Ovary (tissue), 9 donors: ENCODE data around the gene OCA2. TPM values are rescaled to one million over a fixed set of nuclear protein-coding genes. Genes with fewer than 3 reads are reported as not detected.
A peak's percentile ranks its signal among the peaks of the same experiment; 100 is the strongest.

Experiments used
- DNase-seq, 5 donors: peaks; one replicate each; pipeline ENCODE4 v3.0.0-alpha.2; 2019 to 2020
- H3K27ac ChIP-seq, 2 donors: fragments of 200-600 bp; one replicate each; pipeline versions ENCODE4 v1.5.1 to v1.8.0; 2019 to 2022
- H3K27me3 ChIP-seq: fragments of 200-600 bp; one replicate; pipeline ENCODE4 v1.8.0; 2022
- H3K36me3 ChIP-seq: fragments of 200-600 bp; sonication (generic); one replicate; pipeline ENCODE4 v1.5.1; 2019
- H3K4me1 ChIP-seq: one replicate; pipeline ENCODE4 v1.8.1; 2013; ENCODE audit warnings: mild to moderate bottlenecking, moderate library complexity; ENCODE audit not compliant: insufficient read depth
- H3K4me3 ChIP-seq: fragments of 200-600 bp; sonication (generic); one replicate; pipeline ENCODE4 v1.5.1; 2017
- H3K9me3 ChIP-seq, 2 donors: fragments of 200-600 bp in 1 of 2; sonication (generic) in 1 of 2; one replicate each; pipeline versions ENCODE4 v1.5.1 to v1.8.1; 2013 to 2019; ENCODE audit warnings: mild to moderate bottlenecking in 1 of 2, moderate library complexity in 1 of 2
- EP300 ChIP-seq: sonication (generic); formaldehyde crosslinking; IDR thresholded peaks from one replicate; pipeline ENCODE4 v1.6.1; 2017; ENCODE audit warnings: antibody characterized with exemption
- POLR2A ChIP-seq: fragments of 450-650 bp; IDR thresholded peaks from one replicate; pipeline ENCODE4 v1.6.1; 2017; ENCODE audit warnings: antibody characterized with exemption, mild to moderate bottlenecking, moderate library complexity
- WGBS, 3 donors: extraction: QIAGEN DNeasy Blood & Tissue Kit in 1 of 3; methylation state at CpG; one replicate each; pipeline versions ENCODE4 v1.1.5 to v1.1.7; 2013 to 2017; 5-methylcytosine and 5-hydroxymethylcytosine counted together
- intact Hi-C, 4 donors: fragments of 100-400 bp; cut with DNase I; formaldehyde crosslinking; loops; one replicate each; pipeline versions ENCODE4 v1.11.0 to v1.15.1; 2022 to 2023
- polyA plus RNA-seq, 2 donors: library from polyadenylated mRNA; stranded (reverse); fragments of 200-250 nt in 1 of 2; fragments of 350-450 nt in 1 of 2; fragmentation: Illumina TruSeq in 1 of 2; extraction: RNeasy Lipid Tissue Mini Kit (QIAGEN cat#74804) in 1 of 2; gene quantifications; one replicate each; pipeline ENCODE4 v1.2.3, GENCODE V29; 2013 to 2014
- total RNA-seq, 7 donors: library from RNA; depleted of rRNA in 2 of 7; stranded (reverse); fragments of >200 nt in 2 of 7; fragmentation: NEBNext Ultra II Directional in 3 of 7; extraction: Animal tissue kit (Norgen Biotek cat#: 25700) in 3 of 7; gene quantifications; one replicate each; pipeline versions ENCODE4 v1.1.0 to v1.2.4, GENCODE V29; 2016 to 2023
- TF ChIP-seq, protein P1 (sequence below), 3 donors: fragments of 450-650 bp in 2 of 3; fragments of 200-600 bp in 1 of 3; IDR thresholded peaks; one replicate each; pipeline versions ENCODE4 v1.5.1 to v1.8.0; 2016 to 2022; ENCODE audit warnings: antibody characterized with exemption in 3 of 3, mild to moderate bottlenecking in 1 of 3
- donor health status: DM: no; HTN: no; CAD: no; lungs with moderate emphysema.
- donor health status: DM: no; HTN: no; CAD: no.
- donor health status: Bipolar disorder and iron deficiency.
- donor health status: DM: yes; HTN: yes; CAD: no.
- donor health status: DM: no; HTN: no; CAD: no.
- donor health status: DM: yes; HTN: yes; CAD: no.

OCA2 gene
- total and polyA plus RNA-seq, 9 donors: 0.31 to 3.5 (median 0.68) TPM; not detected in 1

DNA sequence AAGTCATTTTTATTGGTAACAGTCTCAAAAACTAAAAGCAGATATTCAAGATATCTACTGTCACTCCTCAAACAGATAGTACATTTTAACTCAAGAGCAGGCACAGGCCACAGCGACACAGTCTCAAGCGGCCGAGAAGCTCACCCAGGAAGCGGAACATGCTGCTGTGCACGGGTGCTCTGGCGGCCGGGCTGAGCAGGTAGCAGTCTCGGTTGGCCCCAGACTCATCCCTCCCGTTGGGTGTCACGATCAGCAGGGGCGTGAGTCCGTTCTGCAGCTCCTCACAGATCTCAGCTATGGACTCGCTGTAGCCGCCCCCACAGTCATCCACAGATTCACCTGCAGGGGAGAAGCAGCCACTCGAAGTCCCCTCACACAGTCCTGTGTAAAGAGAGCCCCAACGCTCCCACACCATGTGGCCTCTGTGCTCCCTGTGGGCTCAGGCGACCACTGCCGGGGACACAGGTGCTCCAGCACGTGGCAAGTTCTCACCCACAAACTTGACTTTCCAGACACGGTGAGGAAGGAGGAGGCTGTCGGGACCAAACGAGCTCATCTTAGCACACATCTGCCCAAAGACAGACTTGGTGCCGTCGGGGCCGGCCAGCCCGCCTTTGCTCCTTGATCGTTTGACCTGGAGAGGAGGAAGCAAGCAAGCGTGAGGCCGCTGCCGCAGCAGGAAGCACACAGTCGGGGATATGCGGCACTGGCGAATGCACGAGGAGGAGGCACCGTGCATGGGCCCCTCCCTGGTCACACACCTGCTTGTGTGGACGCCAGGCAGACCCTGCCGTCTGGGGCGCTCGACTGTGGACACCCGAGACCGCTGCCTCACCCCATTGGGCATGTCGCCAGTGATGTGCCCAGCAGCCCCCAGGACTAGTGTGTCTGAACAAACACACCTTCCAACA lies 17.7 kb upstream of the OCA2 start:
- H3K27me3 ChIP-seq: no peaks in the 10 kb centered on the region
- no peak for DNase-seq
- intact Hi-C loops: no loop called here
- no peaks in the 10 kb centered on the region for H3K4me1 ChIP-seq
- 90 to 92% (median 91%) methylated on average over 42 of the region's 42 CpGs for WGBS, 3 donors
- no peak overlapping the region for H3K27ac ChIP-seq
- no peaks in the 10 kb centered on the region for H3K36me3 ChIP-seq
- H3K9me3 ChIP-seq: no peaks in the 10 kb centered on the region
- H3K4me3 ChIP-seq: no peak overlapping the region
- TF ChIP-seq POLR2A: no peak

DNA sequence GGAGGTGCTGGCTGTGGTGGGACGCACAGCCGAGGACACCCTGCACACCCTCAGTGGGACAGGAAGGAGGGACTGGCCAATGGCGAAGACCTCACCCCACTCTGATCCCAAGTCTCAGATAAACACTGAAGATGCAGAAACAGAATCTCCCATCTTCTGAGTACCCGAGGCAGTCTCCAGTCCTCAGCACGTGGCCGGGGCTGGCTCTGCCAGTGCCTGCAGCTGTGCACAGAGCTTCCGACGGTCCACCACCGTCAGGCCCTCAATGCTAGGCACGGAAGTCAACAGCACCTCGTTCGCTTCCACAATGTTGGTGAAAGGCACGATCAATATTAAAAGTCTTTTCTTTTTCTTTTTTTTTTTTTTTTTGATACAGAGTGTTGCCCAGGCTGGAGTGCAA lies 16.8 kb upstream of the OCA2 start:
- intact Hi-C loops: no loop called here
- 83 to 87% (median 83%) methylated on average over 13 of the region's 13 CpGs for WGBS, 3 donors
- TF ChIP-seq EP300 (no peak), POLR2A (no peak)
- TF ChIP-seq, protein P1, sequence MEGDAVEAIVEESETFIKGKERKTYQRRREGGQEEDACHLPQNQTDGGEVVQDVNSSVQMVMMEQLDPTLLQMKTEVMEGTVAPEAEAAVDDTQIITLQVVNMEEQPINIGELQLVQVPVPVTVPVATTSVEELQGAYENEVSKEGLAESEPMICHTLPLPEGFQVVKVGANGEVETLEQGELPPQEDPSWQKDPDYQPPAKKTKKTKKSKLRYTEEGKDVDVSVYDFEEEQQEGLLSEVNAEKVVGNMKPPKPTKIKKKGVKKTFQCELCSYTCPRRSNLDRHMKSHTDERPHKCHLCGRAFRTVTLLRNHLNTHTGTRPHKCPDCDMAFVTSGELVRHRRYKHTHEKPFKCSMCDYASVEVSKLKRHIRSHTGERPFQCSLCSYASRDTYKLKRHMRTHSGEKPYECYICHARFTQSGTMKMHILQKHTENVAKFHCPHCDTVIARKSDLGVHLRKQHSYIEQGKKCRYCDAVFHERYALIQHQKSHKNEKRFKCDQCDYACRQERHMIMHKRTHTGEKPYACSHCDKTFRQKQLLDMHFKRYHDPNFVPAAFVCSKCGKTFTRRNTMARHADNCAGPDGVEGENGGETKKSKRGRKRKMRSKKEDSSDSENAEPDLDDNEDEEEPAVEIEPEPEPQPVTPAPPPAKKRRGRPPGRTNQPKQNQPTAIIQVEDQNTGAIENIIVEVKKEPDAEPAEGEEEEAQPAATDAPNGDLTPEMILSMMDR (IDR thresholded peaks at IDR 0.05): no peak
- H3K36me3 ChIP-seq: no peaks in the 10 kb centered on the region
- H3K27me3 ChIP-seq: no peaks in the 10 kb centered on the region
- no peak overlapping the region for H3K4me3 ChIP-seq
- DNase-seq: no peak
- H3K4me1 ChIP-seq: no peaks in the 10 kb centered on the region
- H3K9me3 ChIP-seq: no peaks in the 10 kb centered on the region
- H3K27ac ChIP-seq: no peak overlapping the region

DNA sequence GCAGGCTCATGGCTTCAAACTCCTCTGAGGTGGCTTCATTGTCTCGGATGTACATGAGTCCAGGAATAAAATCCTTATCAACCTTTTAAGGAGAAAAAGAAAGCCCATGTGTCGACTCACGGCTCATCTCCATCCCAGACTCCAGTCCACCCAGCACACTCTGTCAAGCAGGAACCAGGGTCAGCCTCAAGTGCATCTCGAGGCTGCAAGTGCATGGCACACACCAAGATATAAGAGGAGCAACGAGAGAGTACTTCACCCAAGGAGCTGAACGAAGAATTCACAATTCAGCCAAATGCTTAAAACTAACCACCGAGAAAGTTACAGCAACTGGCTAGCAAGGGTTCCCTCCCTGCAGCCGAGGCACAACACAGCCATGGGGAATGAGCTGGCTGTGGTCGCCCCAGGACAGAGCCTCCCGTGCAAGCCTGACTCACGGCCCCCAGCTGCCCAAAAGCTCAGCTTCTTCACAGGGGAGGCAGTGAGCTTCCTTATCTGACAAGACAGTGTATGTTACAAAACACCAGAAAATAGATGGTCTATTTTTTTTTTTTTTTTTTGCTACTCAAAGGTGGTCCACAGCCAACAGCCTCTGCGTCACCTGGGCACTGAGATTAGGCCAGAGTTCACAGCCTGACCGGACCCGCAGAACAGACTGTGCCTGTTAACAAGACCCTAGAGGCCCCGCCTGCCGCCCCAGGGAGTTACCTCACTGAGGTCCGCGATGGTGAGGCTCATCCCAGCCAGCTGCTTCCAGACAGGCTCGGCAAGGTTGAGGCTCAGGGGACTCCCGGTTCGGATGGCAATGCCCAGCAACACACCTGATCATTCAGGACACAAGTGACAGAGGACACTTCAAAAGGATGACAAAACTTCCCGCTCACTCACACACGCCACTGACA lies 15.9 kb upstream of the OCA2 start:
- TF ChIP-seq POLR2A (no peak), EP300 (no peak)
- TF ChIP-seq, protein P1 (IDR thresholded peaks at IDR 0.05): no peak
- no peaks in the 10 kb centered on the region for H3K36me3 ChIP-seq
- H3K4me1 ChIP-seq: no peaks in the 10 kb centered on the region
- intact Hi-C loops: no loop called here
- no peaks in the 10 kb centered on the region for H3K9me3 ChIP-seq
- H3K27me3 ChIP-seq: no peaks in the 10 kb centered on the region
- H3K4me3 ChIP-seq: no peak overlapping the region
- peak in 2 of 5 donors; percentile 12 to 55 for DNase-seq
- 72 to 76% (median 76%) methylated on average over 23 of the region's 23 CpGs for WGBS, 3 donors
- H3K27ac ChIP-seq: no peak overlapping the region

DNA sequence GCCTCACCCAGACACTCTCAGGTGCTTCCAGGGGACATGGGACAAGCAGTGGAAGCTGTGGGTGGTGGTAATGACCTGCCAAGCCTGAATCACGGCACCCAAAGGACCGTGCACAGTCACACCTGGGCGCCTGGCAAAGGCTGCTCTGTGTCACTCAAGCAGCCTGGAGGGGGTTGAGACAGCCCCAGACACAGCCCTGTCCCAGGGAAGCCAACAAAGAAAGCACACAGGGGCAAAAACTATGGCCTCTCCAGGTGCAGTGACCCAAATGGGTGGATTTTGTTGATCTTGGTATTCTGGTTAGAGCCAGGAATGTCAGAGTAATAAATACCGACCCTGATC lies 15.0 kb upstream of the OCA2 start:
- TF ChIP-seq POLR2A: no peak
- TF ChIP-seq, protein P1 (IDR thresholded peaks at IDR 0.05): no peak
- TF ChIP-seq EP300: no peak
- Histone ChIP-seq H3K4me1 (no peaks in the 10 kb centered on the region), H3K36me3 (no peaks in the 10 kb centered on the region), H3K27ac (no peak overlapping the region), H3K9me3 (no peaks in the 10 kb centered on the region), H3K4me3 (no peak overlapping the region), H3K27me3 (no peaks in the 10 kb centered on the region)
- 94 to 96% (median 96%) methylated on average over 4 of the region's 4 CpGs for WGBS, 3 donors
- intact Hi-C loops: no loop called here
- peak in 1 of 5 donors; percentile 15 for DNase-seq
